ENCODE measurements around the gene DNAI4.

- TF ChIP-seq CTCF (IDR thresholded peaks at IDR 0.05 in 8 of 11, conservative IDR thresholded peaks at IDR 0.05 in 3 of 11) (no peak), POLR2A (IDR thresholded peaks at IDR 0.05) (no peak)
Measured at GRCh38 chr1:66940981-66941380, 16.3 kb upstream of the DNAI4 start.

Measured in spleen (tissue), 7 donors.